IPS-18c (cell line): ENCODE results near the gene MOB3A.
A peak's percentile ranks its signal among the peaks of the same experiment; 100 is the strongest.

Experiments
- H3K4me3 ChIP-seq: 2 replicates; pipeline ENCODE4 v1.7.0; 2013; ENCODE audit warnings: low read depth, mild to moderate bottlenecking, low read length, moderate library complexity; ENCODE audit not compliant: insufficient read depth
- H3K9me3 ChIP-seq: one replicate; pipeline ENCODE4 v1.6.1; 2013; ENCODE audit warnings: mild to moderate bottlenecking, low read length, moderate library complexity; ENCODE audit not compliant: control insufficient read depth, insufficient read depth

The MOB3A gene

DNA sequence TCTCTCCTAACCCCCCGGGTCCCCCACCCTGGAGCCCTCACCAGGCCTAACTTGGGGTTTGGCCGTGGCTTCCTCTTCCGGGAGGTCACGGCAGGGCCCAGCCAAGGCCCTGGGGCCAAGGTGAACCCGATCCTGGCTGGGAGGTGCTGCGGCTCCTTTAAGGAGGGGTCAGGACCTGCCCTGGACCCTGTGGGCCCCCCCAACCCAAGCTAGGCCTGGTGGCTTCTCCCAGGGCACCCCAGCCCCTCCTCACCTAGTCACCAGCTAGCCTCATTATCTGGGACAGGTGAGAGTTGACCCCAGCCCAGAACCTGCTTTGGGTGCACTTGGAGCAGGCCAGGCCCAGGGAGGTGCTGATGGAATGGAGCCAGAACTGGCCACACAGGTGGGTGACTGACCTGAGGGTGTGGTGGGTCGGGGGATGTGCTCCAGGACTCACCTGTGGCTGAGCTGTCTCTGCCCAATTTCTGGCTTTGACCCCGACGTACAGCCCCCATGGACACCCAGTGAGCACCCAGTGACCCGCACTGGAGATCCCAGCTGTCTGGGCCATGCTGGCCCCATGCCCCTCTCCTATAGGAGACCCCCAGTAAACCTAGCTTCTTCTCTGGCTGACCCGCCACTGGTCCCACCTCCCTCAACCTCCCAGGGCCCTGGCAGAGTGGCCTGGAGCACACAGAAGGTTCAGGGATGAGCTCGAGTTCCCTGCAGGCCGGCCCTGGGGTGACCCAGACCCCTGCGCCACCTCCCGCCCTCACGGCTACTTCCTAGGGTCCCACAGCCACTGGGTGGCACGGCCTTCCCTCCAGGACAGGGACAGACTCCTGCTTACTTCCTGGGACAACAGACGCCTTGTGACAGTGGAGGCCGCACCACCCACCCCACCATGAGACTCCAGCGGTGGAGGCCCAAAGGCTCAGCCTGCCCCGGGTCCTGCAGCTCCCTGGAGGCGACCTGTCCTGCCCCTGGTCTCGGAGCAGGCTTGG lies 38.3 kb downstream of the MOB3A start:
- Histone ChIP-seq H3K9me3 (no peaks in the 10 kb centered on the region), H3K4me3 (no peak overlapping the region)

DNA sequence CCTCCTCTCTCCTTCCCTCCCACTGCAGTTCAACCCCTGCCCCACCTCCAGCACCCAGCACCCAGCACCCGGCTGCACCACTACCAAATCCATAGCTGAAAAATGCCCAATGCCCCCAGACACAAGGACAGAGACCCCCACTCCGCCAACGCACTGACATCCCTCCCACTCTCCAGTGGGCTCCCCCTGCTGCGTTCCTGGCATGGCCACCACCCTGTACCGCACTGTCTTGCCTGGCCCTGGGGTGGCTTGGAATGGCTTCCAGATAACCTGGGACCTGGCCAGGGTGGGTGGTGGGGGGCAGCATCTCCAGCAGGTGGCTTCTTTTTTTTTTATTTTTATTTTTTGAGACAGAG lies 39.3 kb downstream of the MOB3A start:
- Histone ChIP-seq H3K9me3 (no peaks in the 10 kb centered on the region), H3K4me3 (no peak overlapping the region)

DNA sequence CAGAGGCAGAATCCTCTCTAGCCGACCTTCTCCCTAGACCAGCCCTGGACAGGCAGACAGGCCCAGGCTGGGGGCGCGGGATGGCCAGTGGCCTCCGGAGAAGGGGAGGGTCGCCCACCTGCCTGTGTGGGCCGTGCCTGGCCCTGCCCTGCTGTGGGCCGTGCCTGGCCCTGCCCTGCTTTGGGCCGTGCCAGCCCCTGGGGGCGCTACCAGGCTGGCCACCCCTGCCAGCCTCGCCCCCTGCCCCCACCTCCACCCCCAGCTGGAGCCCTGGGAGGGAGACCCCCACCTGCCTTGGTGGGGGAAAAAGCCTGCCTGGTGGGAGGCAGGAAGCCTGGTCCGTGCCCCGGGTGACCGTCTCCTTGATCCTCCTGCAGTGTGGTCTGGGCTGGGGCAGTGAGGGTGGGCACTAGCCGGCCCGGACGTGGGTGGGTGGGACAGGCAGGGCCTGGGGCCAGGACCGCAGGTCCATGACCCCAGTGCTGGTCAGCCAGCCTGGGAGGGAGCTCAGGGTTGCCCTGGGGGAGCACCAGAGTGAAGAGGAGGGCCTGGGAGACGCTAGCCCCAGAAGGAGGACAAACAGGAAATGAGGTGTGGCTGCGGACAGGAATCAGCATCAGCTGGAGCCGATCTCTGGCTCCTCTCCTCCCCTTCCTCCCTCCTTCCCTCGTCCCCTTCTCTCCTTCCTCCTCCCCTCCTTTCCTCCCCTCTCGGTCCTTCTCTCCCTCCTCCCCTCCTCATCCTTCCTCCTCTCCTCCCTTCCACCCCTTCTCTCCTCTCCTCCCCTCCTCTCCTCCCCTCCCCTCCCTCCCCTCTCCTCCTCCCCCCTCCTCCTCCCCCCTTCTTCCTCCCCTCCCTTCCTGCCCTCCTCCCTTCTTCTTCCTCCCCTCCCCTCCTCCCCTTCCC lies 39.9 kb downstream of the MOB3A start:
- no peak overlapping the region for H3K4me3 ChIP-seq
- no peaks in the 10 kb centered on the region for H3K9me3 ChIP-seq

DNA sequence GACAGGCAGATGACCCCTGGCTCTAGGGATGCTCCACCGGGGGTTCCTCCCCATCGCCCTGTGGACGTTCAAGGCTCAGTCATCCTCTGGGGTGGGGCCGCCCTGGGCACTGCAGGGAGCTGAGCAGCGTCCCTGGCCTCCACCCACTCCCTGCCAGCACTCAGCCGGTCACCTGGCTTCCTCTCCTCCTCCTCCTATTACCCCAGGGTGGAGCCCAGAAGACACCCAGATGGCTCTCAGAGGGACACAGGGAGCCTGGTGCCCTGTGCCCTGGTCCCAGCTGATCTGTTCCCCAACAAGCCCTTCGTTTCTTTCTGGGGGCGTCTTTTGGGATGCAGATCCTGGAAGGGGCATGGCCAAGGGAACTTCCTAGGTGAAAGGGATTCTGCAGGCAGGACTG lies 41.4 kb downstream of the MOB3A start:
- Histone ChIP-seq H3K9me3 (no peaks in the 10 kb centered on the region), H3K4me3 (no peak overlapping the region)

DNA sequence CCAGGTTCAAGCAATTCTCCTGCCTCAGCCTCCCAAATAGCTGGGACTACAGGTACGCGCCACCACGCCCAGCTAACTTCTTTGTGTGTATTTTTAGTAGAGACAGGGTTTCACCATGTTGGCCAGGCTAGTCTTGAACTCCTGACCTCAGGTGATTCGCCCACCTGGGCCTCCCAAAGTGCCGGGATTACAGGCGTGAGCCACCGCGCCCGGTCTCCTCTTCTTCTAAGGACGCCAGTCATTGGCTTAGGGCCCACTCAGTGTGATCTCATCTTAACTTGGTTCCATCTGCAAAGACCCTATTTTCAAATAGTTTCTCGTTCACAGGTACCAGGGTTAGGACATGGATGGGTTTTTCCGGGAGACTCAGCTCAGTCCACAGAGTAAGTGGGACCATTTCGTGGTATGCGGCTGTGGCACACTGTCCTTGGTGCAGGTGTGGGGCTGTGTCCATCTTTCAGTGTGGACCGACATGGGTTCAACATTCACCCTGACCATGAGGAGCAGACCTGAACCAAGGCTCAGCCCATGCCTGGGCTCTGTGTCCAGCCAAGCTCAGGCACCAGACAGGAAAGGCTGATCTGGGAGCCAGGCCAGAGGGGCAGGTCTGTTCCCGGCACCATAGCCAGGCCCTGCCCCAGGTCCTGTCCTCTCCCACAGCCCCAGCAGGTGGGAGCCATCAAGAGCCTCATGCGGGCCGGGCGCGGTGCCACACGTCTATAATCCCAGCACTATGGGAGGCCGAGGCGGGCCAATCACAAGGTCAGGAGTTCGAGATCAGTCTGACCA lies 42.3 kb downstream of the MOB3A start:
- Histone ChIP-seq H3K9me3 (no peaks in the 10 kb centered on the region), H3K4me3 (no peak overlapping the region)

DNA sequence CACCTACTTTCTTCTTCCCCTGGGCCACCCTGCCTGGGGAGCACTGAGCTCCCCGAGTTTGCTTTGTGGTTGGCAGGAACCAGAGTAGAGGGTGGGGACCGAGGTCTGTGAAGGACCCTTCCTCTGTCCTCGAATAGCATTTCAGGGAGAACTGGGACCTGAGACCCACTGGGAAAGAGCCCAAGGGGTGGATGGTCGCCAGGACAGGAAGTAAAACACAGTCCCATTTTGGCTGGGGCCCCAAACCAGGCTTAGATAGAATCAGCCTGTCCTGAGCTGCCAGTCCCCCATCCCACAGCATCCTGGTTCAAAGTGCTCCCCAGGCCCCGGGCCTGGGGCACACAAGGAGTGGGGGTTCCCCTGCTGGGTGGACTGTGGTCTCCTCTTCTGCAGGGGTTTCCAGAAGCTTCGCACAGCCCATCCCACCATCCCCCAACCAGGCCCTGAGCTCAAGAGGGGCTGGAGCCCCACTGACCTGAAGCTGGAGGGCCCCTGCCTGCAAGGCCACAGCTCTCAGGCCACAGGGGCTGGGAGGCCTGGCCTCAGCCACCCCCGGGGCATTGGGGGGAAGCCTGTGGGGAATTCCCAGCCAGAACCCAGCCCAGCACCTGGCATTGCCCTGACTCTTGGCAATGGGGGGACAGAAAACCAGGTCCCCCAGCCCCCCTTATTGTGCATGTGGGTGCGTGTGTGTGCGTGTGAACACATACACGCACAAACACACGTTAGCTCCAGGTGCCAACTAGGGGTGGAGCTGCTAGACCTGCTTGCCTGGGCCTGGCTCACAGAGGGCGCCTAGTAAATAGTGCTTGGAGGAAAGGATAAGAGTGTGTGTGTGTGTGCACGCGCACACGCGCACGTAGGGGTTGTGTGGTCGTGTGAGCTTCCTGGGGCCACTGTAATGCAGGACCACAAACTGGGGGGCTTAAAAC lies 44.1 kb downstream of the MOB3A start:
- H3K4me3 ChIP-seq, result no peak overlapping the region
- no peaks in the 10 kb centered on the region for H3K9me3 ChIP-seq

DNA sequence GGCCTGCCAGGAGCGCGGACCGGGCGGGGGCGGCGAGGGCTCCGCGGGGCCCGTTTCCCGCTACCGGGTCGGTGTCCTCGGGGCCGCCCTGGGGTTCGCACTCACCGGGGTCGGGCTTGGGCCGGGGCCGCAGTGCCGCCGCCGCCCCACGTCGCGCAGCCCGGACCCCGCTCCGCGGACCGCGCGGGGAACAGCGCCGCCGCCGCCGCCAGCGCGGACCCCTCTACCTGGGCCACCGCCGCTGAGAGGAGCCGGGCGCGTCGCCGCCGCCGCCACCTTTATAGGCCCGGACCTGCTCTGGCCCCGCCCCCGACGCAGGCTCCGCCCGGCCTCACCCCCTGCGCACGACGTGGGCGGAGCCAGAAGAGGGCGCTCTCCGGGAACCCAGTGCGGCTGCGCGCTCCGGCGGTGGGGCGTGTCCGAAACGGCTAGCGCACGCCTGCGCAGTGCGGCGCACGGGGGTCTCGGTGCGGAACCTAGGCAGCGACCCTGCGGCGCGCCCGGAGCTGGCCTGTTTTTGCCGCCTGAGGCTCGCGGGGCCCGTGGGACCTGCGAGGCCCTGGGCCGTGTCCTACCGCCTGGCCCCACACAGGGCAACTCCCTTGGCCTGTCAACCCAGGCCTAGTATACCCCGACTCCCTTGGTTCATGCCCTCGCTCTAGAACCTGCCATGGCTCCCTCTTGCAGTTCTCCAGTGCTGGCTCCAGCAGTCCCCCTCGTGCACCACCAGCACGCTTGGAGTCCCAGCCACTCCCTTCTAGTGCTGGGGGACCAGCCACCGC lies 44.9 kb downstream of the MOB3A start, which contains the start of gene MKNK2:
TSS of gene MKNK2 (minus strand) at position 254 of the 782 bp plus-strand sequence. CDS start 393 bp downstream, outside the sequence.
- no peaks in the 10 kb centered on the region for H3K9me3 ChIP-seq
- H3K4me3 ChIP-seq, result peak within 1 kb of the TSS; percentile 79

DNA sequence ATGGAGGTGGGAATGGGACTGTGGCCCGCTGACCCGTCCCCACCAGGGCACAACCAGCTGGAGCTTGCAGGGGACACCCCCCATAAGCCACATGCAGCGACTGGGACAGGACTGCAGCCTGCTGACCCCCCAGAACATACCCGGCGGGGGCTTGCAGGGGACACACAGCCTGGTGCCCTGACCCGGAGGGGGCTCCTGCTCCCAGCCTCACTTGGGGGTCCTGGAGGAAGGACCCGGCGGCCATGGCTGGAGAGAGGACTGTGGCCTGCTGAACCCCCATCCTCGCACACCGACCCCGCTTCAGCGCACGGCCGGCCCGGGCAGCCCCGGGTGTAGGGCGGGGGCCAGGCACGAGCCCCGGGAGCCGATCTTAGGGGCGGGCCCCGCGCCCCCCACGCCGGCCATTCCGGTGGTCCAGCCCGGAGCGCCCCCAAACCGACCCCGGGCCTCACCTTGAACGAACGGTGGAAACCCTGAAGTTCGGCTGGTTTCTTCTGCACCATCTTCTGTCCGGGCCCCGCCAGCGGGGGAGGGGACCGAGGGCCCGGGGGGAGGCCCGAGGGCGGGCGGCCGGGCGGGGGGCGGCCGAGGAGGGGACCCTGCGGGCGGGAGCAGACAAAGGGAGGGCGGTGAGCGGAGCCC lies 45.7 kb downstream of the MOB3A start:
- peak overlapping the region; percentile 79 for H3K4me3 ChIP-seq

DNA sequence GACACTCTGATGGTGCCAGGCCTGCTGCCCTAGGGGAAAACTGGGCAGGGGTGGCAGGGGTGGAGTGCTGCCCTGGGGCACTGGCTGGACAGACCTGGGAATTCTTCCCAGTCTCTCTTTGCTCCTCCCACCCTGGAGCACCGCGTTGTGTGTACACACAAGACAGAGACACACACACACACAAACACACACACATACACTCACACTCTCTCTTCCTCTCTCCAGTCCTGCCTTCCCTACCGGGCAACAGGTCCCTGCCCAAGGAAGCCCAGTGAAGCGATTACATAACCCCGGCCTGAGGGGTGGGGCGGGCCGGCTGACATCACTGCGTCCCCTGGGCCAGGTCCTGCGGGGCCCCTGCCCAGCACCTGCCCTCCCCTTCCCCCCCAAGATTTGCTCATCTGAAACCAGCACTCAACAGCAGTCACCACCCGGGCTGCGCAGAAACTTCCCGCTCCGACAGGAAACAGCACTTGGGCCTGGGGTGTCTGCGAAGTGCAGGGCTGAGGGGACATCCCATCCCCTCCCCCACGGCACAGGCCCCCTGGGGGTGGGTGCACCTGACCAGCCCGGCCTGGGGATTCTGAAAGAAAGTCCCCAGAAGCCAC lies 46.3 kb downstream of the MOB3A start:
- H3K4me3 ChIP-seq, result peak overlapping the region; percentile 79

More for the DNA sequence above, 45.7 kb downstream of the MOB3A start:
- no peaks in the 10 kb centered on the region for H3K9me3 ChIP-seq

DNA sequence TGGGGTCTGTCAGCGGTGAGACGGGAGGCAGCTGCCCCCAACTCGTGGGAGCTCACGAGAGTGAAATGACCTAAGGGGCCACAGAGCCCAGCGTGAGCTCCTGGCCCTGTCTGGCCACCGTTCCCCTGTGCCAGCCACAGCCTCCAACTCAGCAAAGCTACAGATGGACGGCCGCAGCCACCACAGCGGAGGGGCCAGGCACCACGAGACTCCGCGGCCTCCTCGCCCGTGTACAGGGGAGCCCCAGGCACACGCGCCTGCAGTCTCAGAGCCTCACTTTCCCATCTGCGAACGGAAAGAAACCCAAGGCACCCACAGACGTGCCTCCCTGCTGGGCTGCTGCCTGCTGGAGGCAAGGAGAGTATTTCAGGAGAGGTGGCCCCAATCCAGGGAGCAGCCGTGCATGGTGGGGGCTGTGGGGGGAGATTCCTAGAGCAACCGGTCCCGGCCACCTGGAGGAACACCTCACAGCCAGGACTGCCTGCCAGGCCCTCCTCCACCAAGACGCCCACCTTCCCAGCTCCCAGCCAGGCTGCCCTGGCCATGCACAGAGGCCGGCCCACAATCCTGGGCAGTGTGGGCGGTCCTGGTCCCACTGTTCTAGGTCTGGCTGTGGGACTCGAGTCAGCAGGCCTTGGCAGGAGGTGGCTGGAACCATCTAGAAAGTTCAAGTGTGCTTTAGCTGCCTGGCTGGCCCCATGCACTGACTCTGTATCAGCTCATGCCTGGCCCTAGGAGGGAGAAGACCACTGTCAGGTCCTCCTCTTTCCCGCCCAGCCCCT lies 47.0 kb downstream of the MOB3A start:
- no peaks in the 10 kb centered on the region for H3K9me3 ChIP-seq
- H3K4me3 ChIP-seq, result peak overlapping the region; percentile 79; the same call in 1 of the 2 replicates

More for the DNA sequence above, 46.3 kb downstream of the MOB3A start:
- H3K9me3 ChIP-seq, result no peaks in the 10 kb centered on the region

DNA sequence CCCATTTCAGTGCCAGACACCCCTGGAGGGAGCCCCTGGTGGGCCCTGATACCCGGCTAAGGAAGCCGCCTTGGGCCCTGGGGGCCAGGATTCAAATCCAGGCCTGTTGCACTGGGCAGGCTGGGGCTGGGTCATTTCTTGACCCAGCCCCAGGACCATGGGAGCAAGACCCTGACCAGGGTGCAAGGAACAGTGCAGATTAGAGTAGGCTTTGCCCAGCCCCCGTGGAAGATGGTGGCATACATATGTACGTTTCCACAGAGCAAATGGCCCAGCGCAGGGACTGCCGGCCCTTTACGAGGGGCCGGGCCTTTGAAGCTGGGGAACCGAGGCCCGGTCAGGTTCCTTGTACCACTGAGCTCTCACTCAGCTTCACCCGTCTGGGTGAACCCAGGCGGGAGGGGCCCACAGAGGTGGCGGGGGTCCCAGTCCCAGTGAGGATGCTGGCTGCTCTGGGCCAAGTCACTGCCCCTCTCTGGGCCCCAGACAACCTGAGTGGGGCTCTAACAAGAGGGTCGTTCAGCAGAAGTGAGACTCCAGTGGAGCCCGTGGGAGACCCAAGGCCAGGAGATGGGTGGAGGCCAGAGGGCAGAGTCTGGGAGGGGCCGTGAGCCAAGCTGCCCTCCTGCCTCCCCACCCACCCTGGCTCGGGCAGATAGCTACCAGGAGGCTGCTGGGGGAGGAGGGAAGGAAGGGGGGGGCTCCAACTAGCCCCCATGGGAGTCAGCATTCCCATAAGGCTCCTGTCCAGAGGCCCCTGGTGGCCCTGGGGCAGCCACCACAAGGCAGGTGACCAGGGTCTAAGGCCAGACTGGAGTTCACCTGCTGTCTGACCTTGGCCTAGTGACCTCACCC lies 47.8 kb downstream of the MOB3A start:
- Histone ChIP-seq H3K9me3 (no peaks in the 10 kb centered on the region), H3K4me3 (no peak overlapping the region)

DNA sequence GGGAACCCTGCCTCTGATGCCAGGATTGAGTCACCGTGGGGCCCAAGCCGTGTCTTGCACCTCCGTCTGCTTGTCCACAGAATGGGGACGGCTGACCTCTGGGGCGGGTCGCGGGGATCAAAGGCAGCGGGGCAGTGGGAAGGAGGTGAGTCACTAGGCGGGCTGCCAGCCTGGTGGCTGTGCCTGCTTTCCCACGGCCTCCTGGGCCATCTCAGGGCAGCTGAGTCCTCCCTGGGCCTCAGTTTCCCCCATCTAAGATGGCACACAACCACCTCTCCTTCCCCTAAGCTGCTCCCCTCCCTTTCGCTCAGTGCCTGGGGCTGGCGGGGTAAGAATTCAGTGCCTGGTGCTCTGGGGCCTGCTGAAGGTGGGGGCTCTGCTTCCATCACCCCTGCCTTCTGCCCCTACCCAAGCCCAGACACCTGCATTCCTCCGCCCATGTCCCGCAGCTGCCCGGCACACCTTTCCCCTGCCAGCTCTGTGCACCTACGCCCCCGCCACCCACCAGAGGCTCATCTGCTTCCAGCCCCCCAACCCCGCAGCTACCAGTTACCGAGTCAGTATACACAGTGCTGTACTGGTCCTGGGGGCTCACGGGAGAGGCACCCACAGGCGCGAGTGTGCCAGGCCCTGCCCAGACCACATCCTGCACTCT lies 48.5 kb downstream of the MOB3A start:
- H3K4me3 ChIP-seq, result no peak overlapping the region
- H3K9me3 ChIP-seq, result no peaks in the 10 kb centered on the region

DNA sequence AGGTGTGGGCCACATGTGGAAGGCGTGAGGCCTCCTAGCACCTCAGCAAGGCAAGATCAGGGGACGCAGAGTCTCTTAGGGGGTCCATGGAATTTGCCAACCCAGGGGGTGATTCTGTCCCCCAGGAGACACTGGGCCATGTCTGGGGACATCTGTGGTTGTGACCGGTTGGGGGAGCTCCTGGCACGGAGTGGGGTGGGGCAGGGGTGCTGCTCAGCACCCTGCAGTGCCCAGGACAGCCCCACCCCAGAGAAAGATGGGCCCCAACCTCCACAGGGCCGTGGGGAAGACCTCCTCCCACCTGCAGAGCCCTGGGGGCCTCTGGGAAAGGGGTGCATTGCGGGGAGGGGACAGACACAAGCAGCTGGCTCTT lies 49.1 kb downstream of the MOB3A start:
- no peak overlapping the region for H3K4me3 ChIP-seq
- H3K9me3 ChIP-seq, result no peaks in the 10 kb centered on the region
